HG03108 (cell line): ENCODE data around the gene SPATA31E1.

Experiments used
- ATAC-seq: cut with Tn5 transposase; IDR thresholded peaks from one replicate; pipeline ENCODE4 v1.9.1; 2021; ENCODE audit warnings: moderate library complexity; ENCODE audit not compliant: unreplicated experiment

Gene SPATA31E1

GRCh38 chr9:87862536-87863268, 20.0 kb upstream of the SPATA31E1 start:
- no peak for ATAC-seq

DNA sequence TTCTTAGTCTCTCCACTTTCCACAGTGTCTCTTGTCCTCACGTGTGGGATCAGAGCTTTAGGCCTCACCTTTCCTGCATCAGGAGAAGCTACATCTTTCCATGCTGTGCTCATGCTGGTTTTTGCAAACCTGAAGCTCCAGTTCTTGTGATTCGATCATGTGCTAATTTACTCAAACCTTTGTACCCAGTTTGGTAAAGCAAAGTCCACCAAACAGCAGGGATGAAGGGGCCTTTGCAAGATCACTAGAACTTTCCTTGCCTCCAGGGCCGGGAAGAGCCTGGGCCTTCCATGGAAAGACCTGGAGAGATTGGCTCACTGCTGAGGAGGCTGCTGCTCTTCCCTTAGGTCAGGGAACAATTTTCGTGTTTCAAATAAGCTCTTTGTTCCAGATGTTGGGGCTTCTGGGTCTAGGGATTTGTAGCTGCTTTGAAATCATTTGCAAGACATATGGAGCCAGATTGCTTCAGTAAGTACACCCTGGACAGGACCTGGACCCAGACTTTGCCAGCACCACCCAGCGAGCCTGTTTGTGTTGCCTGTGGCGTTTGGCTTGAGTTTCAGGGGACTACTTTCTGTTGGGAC, 18.7 kb upstream of the SPATA31E1 start:
- no peak for ATAC-seq

- no peak for ATAC-seq
Observed at GRCh38 chr9:87864915-87865314, 17.8 kb upstream of the SPATA31E1 start.

DNA sequence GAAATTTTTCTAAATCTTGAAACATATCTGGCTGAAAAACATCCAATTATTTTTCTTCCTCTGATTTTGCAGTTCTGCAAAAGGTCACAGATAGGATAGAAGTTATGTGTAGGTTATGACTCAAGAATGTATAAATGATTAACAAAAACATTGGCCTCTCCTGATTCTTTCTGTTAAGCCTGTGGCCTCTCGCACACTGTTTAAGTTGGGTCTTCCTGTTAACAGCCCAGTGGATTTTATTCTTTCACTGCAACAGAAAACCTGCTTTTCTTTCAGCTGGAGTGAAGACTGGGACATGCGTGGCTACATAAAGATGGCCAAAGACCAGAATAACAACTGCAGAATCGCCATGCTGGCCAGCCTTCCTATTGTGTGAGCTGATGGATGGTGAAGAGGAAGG, 17.1 kb upstream of the SPATA31E1 start:
- ATAC-seq: no peak

DNA sequence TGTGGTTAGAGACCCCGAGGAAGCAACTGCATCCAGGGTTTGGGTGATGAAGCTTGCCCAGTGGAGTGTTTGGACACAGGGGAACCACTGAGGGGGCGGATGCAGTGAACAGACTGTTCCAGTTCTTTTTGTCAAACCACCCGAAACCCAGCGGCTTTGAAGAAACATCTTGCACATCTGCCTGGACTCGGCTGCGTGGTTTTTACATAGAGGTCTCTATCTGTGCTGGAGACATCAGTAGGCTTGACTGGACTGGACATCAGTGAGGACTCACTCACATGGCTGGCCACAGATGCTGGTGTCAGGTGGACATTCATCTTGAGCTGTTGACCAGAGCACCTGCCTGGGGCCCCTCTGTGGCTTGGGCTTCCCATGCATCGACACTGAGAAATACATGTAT, 15.3 kb upstream of the SPATA31E1 start:
- ATAC-seq: no peak

DNA sequence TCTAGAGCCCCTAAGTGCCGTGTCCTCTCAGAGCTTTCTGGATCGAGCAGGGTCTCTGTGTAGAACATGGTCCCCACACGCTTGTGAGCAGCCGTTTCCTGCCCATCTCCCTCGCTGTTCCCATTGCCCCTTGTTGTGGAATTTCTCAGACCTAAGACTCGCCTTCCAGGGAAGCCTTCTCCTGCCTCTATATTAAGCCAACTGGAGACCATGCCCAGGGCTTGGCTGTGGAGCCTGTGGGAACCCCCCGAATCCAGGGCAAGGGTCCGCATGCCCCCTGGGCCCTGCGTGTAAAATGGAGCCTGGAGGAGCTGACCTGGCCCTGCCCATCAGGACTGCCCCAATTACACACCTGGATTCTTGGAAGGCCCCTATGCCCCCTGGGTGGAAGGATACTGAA, 14.5 kb upstream of the SPATA31E1 start:
- ATAC-seq: no peak

DNA sequence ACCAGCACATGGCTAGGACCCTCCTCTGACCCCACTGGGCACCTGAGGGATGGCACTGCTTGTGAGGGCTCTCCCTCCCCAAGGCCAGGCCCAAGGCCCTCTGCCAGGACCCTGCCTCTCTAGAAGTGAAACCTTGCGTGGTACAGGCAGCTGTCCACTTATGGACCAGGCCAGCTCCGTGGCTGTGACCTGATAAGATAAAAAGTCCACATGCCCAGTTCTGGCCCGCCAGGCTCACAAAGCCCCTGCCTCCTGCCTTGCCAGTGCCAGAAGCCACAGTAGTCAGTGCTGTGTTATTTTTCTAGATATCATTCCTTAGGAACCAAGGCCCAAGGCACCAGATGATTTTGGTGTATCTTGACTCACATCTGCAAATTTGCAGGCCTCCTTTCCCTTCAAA, 14.0 kb upstream of the SPATA31E1 start:
- no peak for ATAC-seq

GRCh38 chr9:87869082-87869481, 13.6 kb upstream of the SPATA31E1 start:
- ATAC-seq: no peak

GRCh38 chr9:87871425-87872078, 11.1 kb upstream of the SPATA31E1 start:
- ATAC-seq: no peak

DNA sequence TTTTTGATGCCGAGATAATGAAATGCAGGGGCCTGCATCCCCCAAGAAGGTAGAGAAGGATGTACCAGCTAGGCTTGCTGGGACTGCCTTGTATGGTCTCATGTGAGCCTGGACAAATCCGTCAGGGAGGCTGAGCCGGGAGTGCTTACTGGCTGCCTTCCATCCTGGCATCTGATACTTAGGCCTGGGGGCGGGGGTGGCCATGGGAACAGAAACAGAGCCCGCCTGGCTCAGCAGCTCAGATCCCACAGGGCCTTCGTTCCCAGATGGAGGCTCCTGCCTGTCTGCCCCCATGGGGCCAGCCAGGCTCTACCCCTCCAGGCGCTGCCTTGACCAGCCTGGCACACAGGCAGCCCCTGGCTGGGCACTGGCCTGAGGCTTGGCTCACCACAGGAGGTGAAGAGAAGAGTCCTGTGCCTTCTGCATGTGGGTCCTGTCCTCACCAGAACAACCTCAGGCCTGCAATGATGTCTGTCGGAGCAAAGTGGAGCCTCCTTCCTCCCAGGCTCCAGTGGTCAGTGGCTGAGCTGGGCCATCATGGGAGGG, 10.5 kb upstream of the SPATA31E1 start:
- no peak for ATAC-seq

GRCh38 chr9:87873607-87874303, 8.9 kb upstream of the SPATA31E1 start:
- ATAC-seq: no peak

DNA sequence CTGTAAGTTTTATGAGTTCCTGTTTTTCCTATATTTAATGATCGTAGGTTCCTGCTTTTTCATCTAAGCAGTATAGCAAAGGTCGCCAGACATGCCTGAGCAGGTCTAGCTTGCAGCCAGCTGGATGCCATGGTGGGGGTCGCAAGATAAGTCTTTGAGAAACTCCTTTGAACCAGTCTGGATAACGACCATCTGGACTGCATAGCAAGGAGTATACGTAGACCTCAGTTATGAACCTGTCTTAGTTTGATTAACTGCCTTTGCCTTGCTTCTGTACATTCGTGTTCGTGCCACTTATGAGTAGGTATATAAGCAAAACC, 8.4 kb upstream of the SPATA31E1 start:
- ATAC-seq: no peak

- no peak for ATAC-seq
Observed at GRCh38 chr9:87875060-87875459, 7.6 kb upstream of the SPATA31E1 start.

DNA sequence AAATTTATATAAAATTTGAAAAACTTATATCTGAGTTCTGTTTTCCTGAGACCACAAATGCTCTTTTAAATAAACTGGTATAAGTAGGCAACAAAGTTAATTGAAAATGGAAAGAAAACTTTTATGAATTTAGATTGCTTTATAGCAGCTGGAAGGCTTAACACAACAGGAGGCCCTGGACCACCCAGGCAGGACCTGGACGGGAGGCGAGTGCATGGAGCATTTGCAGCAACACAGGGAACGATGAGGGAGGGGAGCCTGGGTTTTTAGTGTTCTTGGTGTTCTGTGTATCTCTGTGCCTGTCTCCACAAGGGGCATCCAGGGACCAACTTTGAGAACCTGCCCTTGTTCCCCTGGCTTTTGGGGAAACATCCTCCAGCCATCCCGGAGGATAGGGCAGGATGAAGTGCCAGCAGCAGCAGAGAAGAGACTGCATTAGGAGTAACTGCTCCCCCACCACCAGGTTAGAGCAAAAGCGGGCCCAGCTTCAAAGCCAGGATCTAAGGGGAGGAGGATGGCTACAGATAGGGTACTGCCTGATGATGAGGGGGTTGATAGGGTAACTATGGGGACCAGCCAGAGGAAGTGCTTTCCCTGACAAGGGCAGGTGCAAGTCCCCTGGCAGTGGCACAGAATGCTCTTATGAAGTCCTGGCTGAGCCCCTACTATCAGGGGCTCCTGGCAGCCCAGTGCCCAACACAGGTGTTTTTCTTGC, 6.7 kb upstream of the SPATA31E1 start:
- no peak for ATAC-seq

GRCh38 chr9:87876708-87877107, 6.0 kb upstream of the SPATA31E1 start:
- ATAC-seq: no peak

GRCh38 chr9:87878989-87879511, 3.6 kb upstream of the SPATA31E1 start:
- no peak for ATAC-seq

GRCh38 chr9:87880116-87880515, 2.6 kb upstream of the SPATA31E1 start:
- no peak for ATAC-seq

GRCh38 chr9:87880683-87881082, 2.0 kb upstream of the SPATA31E1 start:
- no peak for ATAC-seq

DNA sequence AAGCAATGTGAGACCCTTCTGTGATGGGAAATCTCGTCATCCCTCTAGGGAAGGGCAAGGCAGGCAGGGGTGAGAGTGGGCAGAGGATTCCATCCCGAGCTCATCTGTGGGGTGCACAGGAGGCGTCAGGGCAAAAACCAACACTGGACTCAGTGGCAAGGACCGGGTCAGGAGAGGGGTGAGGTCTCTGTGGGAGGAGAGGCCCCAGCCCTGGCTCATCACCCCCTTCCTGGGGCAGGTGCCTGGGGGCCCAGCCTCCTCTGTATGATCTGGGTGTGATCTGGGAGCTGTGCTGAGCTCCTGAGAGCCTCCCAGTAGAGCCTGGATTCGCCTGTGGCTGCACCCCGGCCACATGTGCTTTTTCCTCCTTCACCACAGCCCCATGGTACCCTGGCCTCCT, 597 bp downstream of the SPATA31E1 start:
- ATAC-seq: no peak

GRCh38 chr9:87883990-87884389, 1.3 kb downstream of the SPATA31E1 start:
- ATAC-seq: no peak
